22Rv1 (cell line): ENCODE data around the gene COBL.

Experiments used
- H3K27ac ChIP-seq: fragments of 450-650 bp; 2 replicates; pipeline ENCODE4 v1.5.1; 2017
- ZFX ChIP-seq: fragments of 450-650 bp; IDR thresholded peaks from 2 replicates; pipeline ENCODE4 v1.6.1; 2017; ENCODE audit warnings: antibody characterized with exemption, borderline replicate concordance
- TF ChIP-seq, protein P1 (sequence below): fragments of 450-650 bp; IDR thresholded peaks from 2 replicates; pipeline ENCODE4 v1.5.1; 2017; ENCODE audit warnings: mild to moderate bottlenecking

Gene COBL

DNA sequence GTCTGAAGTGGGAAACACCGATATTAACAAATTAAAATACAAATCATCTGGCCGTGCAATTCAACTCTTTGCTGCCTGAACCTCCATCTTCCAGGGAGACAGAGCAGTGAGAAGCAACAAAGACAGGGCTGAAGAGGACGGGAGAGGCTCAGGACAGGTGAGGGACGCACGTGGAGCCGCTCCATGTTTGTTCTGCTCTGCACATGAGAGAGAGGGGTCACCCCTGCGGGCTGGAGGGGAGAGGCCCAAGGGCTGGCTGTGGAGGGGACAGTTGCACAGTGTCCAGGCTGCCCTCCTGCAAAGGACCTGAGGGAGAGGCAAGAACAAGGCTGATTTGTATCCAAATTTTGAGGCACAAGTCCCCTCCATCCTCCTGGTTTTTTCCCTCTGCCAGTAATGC lies 41.7 kb downstream of the COBL start:
- no peak for TF ChIP-seq ZFX
- TF ChIP-seq, protein P1, sequence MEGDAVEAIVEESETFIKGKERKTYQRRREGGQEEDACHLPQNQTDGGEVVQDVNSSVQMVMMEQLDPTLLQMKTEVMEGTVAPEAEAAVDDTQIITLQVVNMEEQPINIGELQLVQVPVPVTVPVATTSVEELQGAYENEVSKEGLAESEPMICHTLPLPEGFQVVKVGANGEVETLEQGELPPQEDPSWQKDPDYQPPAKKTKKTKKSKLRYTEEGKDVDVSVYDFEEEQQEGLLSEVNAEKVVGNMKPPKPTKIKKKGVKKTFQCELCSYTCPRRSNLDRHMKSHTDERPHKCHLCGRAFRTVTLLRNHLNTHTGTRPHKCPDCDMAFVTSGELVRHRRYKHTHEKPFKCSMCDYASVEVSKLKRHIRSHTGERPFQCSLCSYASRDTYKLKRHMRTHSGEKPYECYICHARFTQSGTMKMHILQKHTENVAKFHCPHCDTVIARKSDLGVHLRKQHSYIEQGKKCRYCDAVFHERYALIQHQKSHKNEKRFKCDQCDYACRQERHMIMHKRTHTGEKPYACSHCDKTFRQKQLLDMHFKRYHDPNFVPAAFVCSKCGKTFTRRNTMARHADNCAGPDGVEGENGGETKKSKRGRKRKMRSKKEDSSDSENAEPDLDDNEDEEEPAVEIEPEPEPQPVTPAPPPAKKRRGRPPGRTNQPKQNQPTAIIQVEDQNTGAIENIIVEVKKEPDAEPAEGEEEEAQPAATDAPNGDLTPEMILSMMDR, result no peak
- H3K27ac ChIP-seq, result no peak overlapping the region

DNA sequence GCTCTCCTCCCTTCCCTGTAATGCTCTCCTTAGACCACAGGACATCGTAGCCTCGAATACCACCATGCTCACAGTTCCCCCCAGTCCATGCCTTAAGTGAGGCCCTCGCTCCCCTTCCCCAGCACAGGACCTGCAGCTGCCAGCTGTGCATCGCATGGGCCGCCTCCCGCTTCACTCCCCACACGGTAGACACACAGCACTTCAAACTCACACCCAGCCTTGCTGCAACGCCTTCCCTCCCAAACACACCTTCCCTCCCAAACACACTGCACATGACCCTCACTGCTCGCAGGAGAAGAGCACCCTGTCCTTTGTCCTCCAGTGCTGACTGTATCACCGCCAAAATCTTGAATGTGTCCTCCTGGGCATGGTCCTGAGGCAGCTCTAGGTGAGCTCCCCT lies 42.6 kb downstream of the COBL start:
- TF ChIP-seq ZFX, result no peak
- TF ChIP-seq, protein P1, result no peak
- no peak overlapping the region for H3K27ac ChIP-seq

- TF ChIP-seq, protein P1, result no peak
- TF ChIP-seq ZFX, result no peak
- no peak overlapping the region for H3K27ac ChIP-seq
These were observed 43.2 kb downstream of the COBL start for GRCh38 chr7:51273360-51273759.

GRCh38 chr7:51270965-51271364 lies 45.6 kb downstream of the COBL start:
- TF ChIP-seq, protein P1, result no peak
- TF ChIP-seq ZFX, result no peak
- H3K27ac ChIP-seq, result no peak overlapping the region

DNA sequence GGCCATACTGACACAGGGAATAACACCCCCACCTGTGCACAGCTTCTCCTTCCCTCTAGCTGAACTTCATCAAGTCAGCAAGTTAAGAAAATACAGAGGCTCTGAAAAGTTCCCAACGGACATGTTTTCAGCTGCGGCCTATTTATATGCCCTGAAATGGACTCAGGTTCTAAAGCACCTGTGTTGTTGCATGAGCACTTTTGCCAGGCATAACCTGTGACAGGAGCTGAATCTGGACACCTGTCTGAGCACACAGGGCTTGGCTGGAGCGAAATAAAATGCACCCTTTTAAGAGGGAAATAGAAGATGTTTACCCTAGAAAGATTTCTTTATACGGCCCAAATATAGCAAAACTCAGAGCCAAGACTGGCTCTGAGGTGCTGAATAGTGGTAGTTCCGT lies 46.7 kb downstream of the COBL start:
- TF ChIP-seq, protein P1, result no peak
- TF ChIP-seq ZFX, result no peak
- no peak overlapping the region for H3K27ac ChIP-seq

GRCh38 chr7:51269321-51269720 lies 47.3 kb downstream of the COBL start:
- TF ChIP-seq, protein P1, result no peak
- TF ChIP-seq ZFX, result no peak
- H3K27ac ChIP-seq, result no peak overlapping the region

- TF ChIP-seq ZFX, result no peak
- TF ChIP-seq, protein P1, result no peak
- H3K27ac ChIP-seq, result no peak overlapping the region
These were observed 47.8 kb downstream of the COBL start for GRCh38 chr7:51268859-51269258.
